ENCODE measurements around the gene CKAP5.

DNA sequence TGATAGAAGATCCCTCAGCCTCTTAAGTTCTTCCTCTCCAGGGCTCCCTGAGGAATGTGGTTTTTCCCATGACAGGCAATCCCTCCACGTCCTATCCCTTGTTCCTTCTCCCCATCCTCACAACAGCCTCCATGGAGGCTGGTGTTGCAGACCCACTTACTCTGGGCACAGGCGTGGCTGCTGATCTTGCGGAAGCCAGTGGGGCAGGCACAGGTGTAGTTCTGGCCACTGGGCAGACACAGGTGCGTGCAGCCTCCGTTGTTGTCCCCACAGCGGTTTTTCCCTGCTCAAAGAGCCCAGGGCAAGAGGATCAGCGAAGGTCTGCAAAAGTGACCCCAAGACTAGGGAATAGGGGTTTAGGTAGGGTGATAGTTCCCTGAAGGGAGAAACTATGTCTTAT, 43.2 kb upstream of the CKAP5 start:
- TF ChIP-seq POLR2AphosphoS5 (IDR thresholded peaks at IDR 0.05; ENCODE audit: borderline replicate concordance, low read depth, low read length) (no peak), EZH2 (IDR thresholded peaks at IDR 0.05) (no peak), FOXP2 (optimal IDR thresholded peaks at IDR 0.05; ENCODE audit: control extremely low read depth, extremely low read length, insufficient read depth) (no peak)

Measured in SK-N-MC (cell line).